Mucosa of descending colon (tissue), 3 donors: ENCODE data around the gene KRTAP1-5. TPM values are rescaled to one million over a fixed set of nuclear protein-coding genes. Genes with fewer than 3 reads are reported as not detected.
"Not testable (repeated sequence)": the region's sequence is repeated elsewhere in the genome, so short reads cannot be mapped to it uniquely, and the experiment has no call there.

Source experiments
- ATAC-seq: fragments of 200-7000 bp; cut with Tn5 transposase; one replicate; pipeline ENCODE4 v1.9.1; 2020; ENCODE audit warnings: mild to moderate bottlenecking, moderate library complexity
- DNase-seq, 3 donors: peaks; one replicate each; pipeline ENCODE4 v3.0.0-alpha.2; 2020
- H3K36me3 ChIP-seq: fragments of 200-600 bp; one replicate; pipeline ENCODE4 v1.8.0; 2021; ENCODE audit warnings: low read depth, mild to moderate bottlenecking
- H3K4me1 ChIP-seq: fragments of 200-600 bp; one replicate; pipeline ENCODE4 v1.8.0; 2021; ENCODE audit warnings: low read depth, mild to moderate bottlenecking
- H3K4me3 ChIP-seq: fragments of 200-600 bp; one replicate; pipeline ENCODE4 v1.8.0; 2021; ENCODE audit warnings: mild to moderate bottlenecking
- H3K9me3 ChIP-seq: fragments of 200-600 bp; one replicate; pipeline ENCODE4 v1.8.0; 2021; ENCODE audit warnings: mild to moderate bottlenecking
- intact Hi-C, 2 donors: fragments of 100-400 bp; cut with DNase I in 1 of 2; cut with micrococcal nuclease in 1 of 2; formaldehyde crosslinking; loops; one replicate each; pipeline versions ENCODE4 v1.11.0 to v1.11.1; 2022; cut with DNase I, micrococcal nuclease
- total RNA-seq, 3 donors: library from RNA; stranded (reverse); fragmentation: NEBNext Ultra II Directional in 2 of 3; extraction: Animal tissue kit (Norgen Biotek cat#: 25700) in 2 of 3; gene quantifications; one replicate each; pipeline versions ENCODE4 v1.2.1 to v1.2.4, GENCODE V29; 2021 to 2023
- TF ChIP-seq, protein P1 (sequence below): fragments of 200-600 bp; IDR thresholded peaks from one replicate; pipeline ENCODE4 v1.8.0; 2022; ENCODE audit warnings: antibody characterized with exemption, mild to moderate bottlenecking
- donor health status: DM: no; HTN: no; CAD: no; lungs with moderate emphysema.
- donor health status: DM: no; HTN: no; CAD: no.
- donor health status: DM: no; HTN: yes; CAD: no.

KRTAP1-5 gene
- total RNA-seq, 3 donors from 2014 or later, result not detected

DNA sequence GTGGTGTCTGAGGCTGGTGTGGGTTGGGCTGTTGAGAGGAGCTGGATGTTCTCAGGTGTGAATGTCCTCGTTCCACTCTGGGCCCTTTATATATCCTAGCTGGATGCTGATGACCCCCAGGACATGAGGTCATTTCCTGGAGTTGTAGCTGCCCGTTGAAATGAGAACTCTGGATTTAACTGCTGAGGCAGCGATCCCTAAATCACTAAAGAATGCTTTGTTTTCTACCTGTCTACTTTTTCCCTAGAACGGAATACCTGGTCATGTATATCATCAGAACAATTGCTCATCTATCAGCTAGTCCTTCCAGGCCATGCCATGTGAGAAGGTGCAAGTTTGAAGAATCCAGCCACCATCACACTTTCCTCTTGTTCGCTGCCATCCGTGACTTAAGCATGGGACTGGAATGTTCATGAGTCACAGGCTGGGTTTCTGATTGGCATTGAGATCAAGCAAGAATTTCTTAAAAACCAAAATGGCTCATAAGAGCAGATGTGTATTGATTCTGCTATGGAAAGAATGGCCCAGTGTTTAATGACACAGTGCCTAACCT is 33.1 kb upstream of the KRTAP1-5 start, which contains the start of gene KRTAP2-3:
KRTAP2-3 (minus strand) TSS at position 63 of the 553 bp plus-strand sequence. CDS start 64 bp downstream, outside the sequence.
- Histone ChIP-seq H3K4me3 (no peak within 1 kb of the TSS), H3K36me3 (no peaks in the 10 kb centered on the region), H3K9me3 (no peaks in the 10 kb centered on the region), H3K4me1 (no peaks in the 10 kb centered on the region)
- DNase-seq (no peak), ATAC-seq (no peak)
- intact Hi-C loops, result no loop called here
- TF ChIP-seq, protein P1, sequence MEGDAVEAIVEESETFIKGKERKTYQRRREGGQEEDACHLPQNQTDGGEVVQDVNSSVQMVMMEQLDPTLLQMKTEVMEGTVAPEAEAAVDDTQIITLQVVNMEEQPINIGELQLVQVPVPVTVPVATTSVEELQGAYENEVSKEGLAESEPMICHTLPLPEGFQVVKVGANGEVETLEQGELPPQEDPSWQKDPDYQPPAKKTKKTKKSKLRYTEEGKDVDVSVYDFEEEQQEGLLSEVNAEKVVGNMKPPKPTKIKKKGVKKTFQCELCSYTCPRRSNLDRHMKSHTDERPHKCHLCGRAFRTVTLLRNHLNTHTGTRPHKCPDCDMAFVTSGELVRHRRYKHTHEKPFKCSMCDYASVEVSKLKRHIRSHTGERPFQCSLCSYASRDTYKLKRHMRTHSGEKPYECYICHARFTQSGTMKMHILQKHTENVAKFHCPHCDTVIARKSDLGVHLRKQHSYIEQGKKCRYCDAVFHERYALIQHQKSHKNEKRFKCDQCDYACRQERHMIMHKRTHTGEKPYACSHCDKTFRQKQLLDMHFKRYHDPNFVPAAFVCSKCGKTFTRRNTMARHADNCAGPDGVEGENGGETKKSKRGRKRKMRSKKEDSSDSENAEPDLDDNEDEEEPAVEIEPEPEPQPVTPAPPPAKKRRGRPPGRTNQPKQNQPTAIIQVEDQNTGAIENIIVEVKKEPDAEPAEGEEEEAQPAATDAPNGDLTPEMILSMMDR, result no peak

DNA sequence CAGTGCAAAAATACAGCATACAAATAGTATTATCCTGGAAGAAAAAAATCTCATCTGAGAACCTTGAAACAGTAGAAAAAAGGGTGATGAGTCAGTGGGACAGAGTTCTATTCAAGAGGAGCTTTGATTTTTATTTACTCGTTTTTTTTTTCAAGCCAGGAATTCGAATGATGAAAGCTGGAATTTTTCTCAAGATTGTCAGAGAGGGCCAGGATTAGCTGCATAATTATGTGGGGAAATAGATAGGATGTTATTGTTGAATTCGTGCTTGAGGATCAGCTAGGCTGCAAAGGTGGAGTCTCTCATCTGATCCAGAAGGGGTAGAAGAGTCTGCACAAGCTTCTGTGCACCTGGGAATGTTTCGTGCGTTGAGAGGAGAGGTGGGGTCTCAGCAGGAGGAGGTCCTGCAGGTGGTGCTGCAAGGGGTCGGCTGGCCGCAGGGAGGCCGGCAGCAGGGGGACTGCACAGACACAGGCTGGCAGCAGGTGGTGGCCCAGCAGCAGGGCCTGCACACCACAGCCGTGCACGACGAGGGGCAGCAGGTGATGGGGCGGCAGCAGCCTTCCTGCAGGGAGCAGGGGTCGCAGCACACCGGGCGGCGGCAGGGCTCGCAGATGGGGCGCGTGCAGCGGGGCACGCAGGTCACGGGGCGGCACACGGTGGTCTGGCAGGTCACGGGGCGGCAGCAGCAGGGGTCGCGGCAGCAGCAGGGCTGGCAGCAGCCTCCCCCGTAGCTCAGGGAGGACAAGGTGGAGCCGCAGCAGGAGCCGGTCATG is 32.5 kb upstream of the KRTAP1-5 start:
- intact Hi-C loops, H3K4me1 ChIP-seq, ATAC-seq, H3K9me3 ChIP-seq, DNase-seq, H3K4me3 ChIP-seq, H3K36me3 ChIP-seq: not testable (repeated sequence)

DNA sequence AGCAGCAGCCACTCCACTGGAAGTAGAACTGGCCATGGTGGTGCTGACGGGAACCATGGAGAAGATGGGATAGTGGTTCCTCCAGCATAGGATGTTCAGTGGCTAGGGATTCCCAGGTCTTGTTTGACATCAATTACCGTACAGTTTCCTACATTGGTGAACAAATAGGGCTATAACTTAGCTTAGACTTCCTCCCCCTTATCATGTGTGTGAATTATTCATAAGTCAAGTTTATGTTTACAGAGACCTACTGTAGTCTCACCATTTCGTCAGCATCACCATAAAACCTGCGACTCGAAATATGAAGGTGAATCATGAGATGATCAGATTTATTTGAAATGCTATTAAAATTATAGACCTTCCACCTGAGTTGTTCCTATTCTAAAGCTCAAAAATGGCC is 31.7 kb upstream of the KRTAP1-5 start:
- Histone ChIP-seq H3K4me1 (no peaks in the 10 kb centered on the region), H3K9me3 (no peaks in the 10 kb centered on the region), H3K4me3 (no peak overlapping the region), H3K36me3 (no peaks in the 10 kb centered on the region)
- DNase-seq (no peak), ATAC-seq (no peak)
- TF ChIP-seq, protein P1, result no peak
- intact Hi-C loops, result no loop called here

DNA sequence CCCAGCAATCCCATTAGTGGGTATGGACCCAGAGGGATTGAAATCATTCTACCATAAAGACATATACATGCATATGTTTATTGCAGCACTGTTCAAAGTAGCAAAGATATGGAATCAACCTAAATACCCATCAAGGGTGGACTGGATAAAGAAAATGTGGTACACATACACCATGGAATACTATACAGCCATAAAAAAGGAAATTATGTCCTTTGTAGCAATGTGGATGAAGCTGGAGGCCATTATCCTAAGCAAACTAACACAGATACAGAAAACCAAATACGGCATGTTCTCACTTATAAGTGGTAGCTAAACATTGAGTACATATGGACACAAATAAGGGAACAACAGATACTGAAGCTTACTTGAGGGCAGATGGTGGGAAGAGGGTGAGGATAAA is 30.5 kb upstream of the KRTAP1-5 start:
- H3K4me3 ChIP-seq, result no peak overlapping the region
- intact Hi-C loops, result no loop called here
- no peaks in the 10 kb centered on the region for H3K36me3 ChIP-seq
- no peaks in the 10 kb centered on the region for H3K9me3 ChIP-seq
- H3K4me1 ChIP-seq, result no peaks in the 10 kb centered on the region
- ATAC-seq (no peak), DNase-seq (no peak)
- TF ChIP-seq, protein P1, result no peak

DNA sequence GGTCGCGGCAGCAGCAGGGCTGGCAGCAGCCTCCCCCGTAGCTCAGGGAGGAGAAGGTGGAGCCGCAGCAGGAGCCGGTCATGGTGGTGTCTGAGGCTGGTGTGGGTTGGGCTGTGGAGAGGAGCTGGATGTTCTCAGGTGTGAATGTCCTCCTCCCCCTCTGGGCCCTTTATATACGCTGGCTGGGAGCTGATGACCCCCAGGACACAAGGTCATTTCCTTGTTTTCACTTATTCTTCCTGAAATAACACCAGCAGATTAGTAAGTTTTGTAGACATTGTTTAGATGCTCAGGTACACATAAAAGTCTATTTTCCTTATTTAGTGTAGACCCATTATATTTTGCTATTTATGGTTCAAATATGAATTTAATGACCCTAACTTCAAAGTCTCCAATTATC is 28.1 kb upstream of the KRTAP1-5 start, which contains the start of gene KRTAP2-2:
KRTAP2-2 (minus strand) TSS at position 101 of the 400 bp plus-strand sequence; CDS start at position 82, 19 bp downstream.
- ATAC-seq, intact Hi-C loops, DNase-seq: not testable (repeated sequence)

DNA sequence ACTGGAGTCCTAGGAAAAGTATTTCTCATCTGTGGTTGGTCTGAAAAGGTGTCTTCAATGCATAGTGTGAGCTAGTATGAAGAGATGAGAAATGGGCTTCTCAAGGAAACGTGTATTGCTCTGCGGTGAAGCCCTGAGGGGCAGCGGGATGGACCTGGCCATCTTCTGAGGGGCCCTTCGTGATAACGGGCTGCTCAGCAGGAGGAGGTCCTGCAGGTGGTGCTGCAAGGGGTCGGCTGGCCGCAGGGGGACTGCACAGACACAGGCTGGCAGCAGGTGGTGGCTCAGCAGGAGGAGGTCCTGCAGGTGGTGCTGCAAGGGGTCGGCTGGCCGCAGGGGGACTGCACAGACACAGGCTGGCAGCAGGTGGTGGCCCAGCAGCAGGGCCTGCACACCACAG is 27.5 kb upstream of the KRTAP1-5 start:
- intact Hi-C loops, ATAC-seq, H3K36me3 ChIP-seq, H3K4me3 ChIP-seq, DNase-seq, H3K4me1 ChIP-seq, H3K9me3 ChIP-seq: not testable (repeated sequence)

More for the DNA sequence above, 28.1 kb upstream of the KRTAP1-5 start, which contains the start of gene KRTAP2-2:
- not testable (repeated sequence) for H3K36me3 ChIP-seq, H3K4me3 ChIP-seq, H3K4me1 ChIP-seq, H3K9me3 ChIP-seq

DNA sequence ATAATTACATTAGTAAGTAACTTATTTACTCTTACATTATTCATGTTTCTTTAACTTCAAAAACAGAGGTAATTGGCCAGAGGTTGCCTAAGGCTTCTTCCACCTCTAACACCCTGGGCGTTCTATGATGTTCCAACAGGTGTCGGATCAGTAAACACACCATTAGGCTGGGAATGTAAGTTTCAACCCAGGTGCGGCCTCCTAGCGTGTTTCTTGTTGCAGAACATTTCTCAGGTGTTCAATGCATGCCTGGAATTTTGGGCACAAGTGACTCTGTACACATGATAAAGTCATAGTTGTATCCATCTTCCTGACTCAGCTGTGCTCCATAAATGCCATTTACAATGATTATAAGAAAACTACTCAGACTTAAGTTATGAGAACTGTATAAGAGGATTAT is 27.0 kb upstream of the KRTAP1-5 start:
- intact Hi-C loops, result no loop called here
- H3K36me3 ChIP-seq, result no peaks in the 10 kb centered on the region
- no peaks in the 10 kb centered on the region for H3K9me3 ChIP-seq
- H3K4me1 ChIP-seq, result no peaks in the 10 kb centered on the region
- ATAC-seq (no peak), DNase-seq (no peak)
- TF ChIP-seq, protein P1, result no peak
- no peak overlapping the region for H3K4me3 ChIP-seq
